Measurements from ENCODE around the gene CYP46A1.

The CYP46A1 gene

GRCh38 chr14:99758121-99758821 lies 74.2 kb downstream of the CYP46A1 start:
- H3K9me2 ChIP-seq (ENCODE audit: low read depth, low read length): no peaks in the 10 kb centered on the region
- no peaks in the 10 kb centered on the region for H3K79me2 ChIP-seq (ENCODE audit: insufficient read depth, low read length)
- no peaks in the 10 kb centered on the region for H3K4me1 ChIP-seq (ENCODE audit: insufficient read depth, low read length, severe bottlenecking)
- no peaks in the 10 kb centered on the region for H3K9me3 ChIP-seq (ENCODE audit: low read length)
- TF ChIP-seq, protein P1, sequence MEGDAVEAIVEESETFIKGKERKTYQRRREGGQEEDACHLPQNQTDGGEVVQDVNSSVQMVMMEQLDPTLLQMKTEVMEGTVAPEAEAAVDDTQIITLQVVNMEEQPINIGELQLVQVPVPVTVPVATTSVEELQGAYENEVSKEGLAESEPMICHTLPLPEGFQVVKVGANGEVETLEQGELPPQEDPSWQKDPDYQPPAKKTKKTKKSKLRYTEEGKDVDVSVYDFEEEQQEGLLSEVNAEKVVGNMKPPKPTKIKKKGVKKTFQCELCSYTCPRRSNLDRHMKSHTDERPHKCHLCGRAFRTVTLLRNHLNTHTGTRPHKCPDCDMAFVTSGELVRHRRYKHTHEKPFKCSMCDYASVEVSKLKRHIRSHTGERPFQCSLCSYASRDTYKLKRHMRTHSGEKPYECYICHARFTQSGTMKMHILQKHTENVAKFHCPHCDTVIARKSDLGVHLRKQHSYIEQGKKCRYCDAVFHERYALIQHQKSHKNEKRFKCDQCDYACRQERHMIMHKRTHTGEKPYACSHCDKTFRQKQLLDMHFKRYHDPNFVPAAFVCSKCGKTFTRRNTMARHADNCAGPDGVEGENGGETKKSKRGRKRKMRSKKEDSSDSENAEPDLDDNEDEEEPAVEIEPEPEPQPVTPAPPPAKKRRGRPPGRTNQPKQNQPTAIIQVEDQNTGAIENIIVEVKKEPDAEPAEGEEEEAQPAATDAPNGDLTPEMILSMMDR (IDR thresholded peaks at IDR 0.05; ENCODE audit: low read length): no peak
- TF ChIP-seq EZH2 (IDR thresholded peaks at IDR 0.05; ENCODE audit: borderline replicate concordance, low read length): no peak
- H4K20me1 ChIP-seq (ENCODE audit: insufficient read depth, low read length): no peaks in the 10 kb centered on the region
- H3F3A ChIP-seq (ENCODE audit: insufficient read depth, low read length): no peaks in the 10 kb centered on the region
- H3K27me3 ChIP-seq (ENCODE audit: insufficient read depth, low read length): no peaks in the 10 kb centered on the region
- H3K4me2 ChIP-seq (ENCODE audit: low read length): no peak overlapping the region
- no peak overlapping the region for H3K4me3 ChIP-seq (ENCODE audit: low read depth, low read length, poor library complexity, severe bottlenecking)
- H3K9ac ChIP-seq (ENCODE audit: low read length): no peak overlapping the region
- H3K36me3 ChIP-seq (ENCODE audit: insufficient read depth, low read length): no peaks in the 10 kb centered on the region
- H2AFZ ChIP-seq (ENCODE audit: low read length): no peak overlapping the region
- no peak overlapping the region for H3K27ac ChIP-seq (ENCODE audit: low read depth, low read length, poor library complexity, severe bottlenecking)

- H3K36me3 ChIP-seq (ENCODE audit: insufficient read depth, low read length): no peaks in the 10 kb centered on the region
- H3K27me3 ChIP-seq (ENCODE audit: insufficient read depth, low read length): no peaks in the 10 kb centered on the region
- H3K9ac ChIP-seq (ENCODE audit: low read length): no peak overlapping the region
- no peaks in the 10 kb centered on the region for H3K9me2 ChIP-seq (ENCODE audit: low read depth, low read length)
- no peak overlapping the region for H2AFZ ChIP-seq (ENCODE audit: low read length)
- no peak overlapping the region for H3K27ac ChIP-seq (ENCODE audit: low read depth, low read length, poor library complexity, severe bottlenecking)
- no peaks in the 10 kb centered on the region for H3F3A ChIP-seq (ENCODE audit: insufficient read depth, low read length)
- H3K79me2 ChIP-seq (ENCODE audit: insufficient read depth, low read length): no peaks in the 10 kb centered on the region
- H3K4me1 ChIP-seq (ENCODE audit: insufficient read depth, low read length, severe bottlenecking): no peaks in the 10 kb centered on the region
- no peaks in the 10 kb centered on the region for H3K9me3 ChIP-seq (ENCODE audit: low read length)
- no peak overlapping the region for H3K4me2 ChIP-seq (ENCODE audit: low read length)
- no peak for TF ChIP-seq EZH2 (IDR thresholded peaks at IDR 0.05; ENCODE audit: borderline replicate concordance, low read length)
- TF ChIP-seq, protein P1 (IDR thresholded peaks at IDR 0.05; ENCODE audit: low read length): no peak
- H4K20me1 ChIP-seq (ENCODE audit: insufficient read depth, low read length): no peaks in the 10 kb centered on the region
- H3K4me3 ChIP-seq (ENCODE audit: low read depth, low read length, poor library complexity, severe bottlenecking): no peak overlapping the region
Observed at GRCh38 chr14:99758872-99759545, 74.9 kb downstream of the CYP46A1 start.

DNA sequence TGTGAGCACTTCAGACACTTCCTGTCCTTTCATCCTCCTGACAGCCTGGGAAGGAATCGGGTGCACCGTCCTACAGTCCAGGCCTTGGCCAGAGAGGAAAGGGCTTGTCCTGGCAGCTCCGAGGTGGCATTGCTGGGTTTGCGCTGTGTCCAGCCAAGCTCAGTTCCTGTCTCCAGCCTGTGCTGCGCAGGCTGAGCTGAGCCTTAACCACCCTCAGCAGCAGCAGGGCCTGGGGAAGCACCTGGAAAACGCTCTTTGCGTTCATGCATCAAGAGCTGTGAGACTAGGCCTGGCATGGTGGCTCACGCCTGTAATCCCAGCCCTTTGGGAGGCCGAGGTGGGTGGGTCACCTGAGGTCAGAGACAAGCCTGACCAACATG lies 75.4 kb downstream of the CYP46A1 start:
- H3K27ac ChIP-seq (ENCODE audit: low read depth, low read length, poor library complexity, severe bottlenecking): no peak overlapping the region
- no peaks in the 10 kb centered on the region for H3K27me3 ChIP-seq (ENCODE audit: insufficient read depth, low read length)
- no peak overlapping the region for H3K4me2 ChIP-seq (ENCODE audit: low read length)
- H3K36me3 ChIP-seq (ENCODE audit: insufficient read depth, low read length): no peaks in the 10 kb centered on the region
- H3K9me2 ChIP-seq (ENCODE audit: low read depth, low read length): no peaks in the 10 kb centered on the region
- H3K4me3 ChIP-seq (ENCODE audit: low read depth, low read length, poor library complexity, severe bottlenecking): no peak overlapping the region
- TF ChIP-seq, protein P1 (IDR thresholded peaks at IDR 0.05; ENCODE audit: low read length): no peak
- no peak for TF ChIP-seq EZH2 (IDR thresholded peaks at IDR 0.05; ENCODE audit: borderline replicate concordance, low read length)
- no peaks in the 10 kb centered on the region for H3K9me3 ChIP-seq (ENCODE audit: low read length)
- no peaks in the 10 kb centered on the region for H3F3A ChIP-seq (ENCODE audit: insufficient read depth, low read length)
- H4K20me1 ChIP-seq (ENCODE audit: insufficient read depth, low read length): no peaks in the 10 kb centered on the region
- no peak overlapping the region for H2AFZ ChIP-seq (ENCODE audit: low read length)
- H3K4me1 ChIP-seq (ENCODE audit: insufficient read depth, low read length, severe bottlenecking): no peaks in the 10 kb centered on the region
- no peak overlapping the region for H3K9ac ChIP-seq (ENCODE audit: low read length)
- H3K79me2 ChIP-seq (ENCODE audit: insufficient read depth, low read length): no peaks in the 10 kb centered on the region
